Cerebellar nuclear complex (tissue), 1 donor: ENCODE measurements around the gene TCP1.
"Not testable (repeated sequence)": the region's sequence is repeated elsewhere in the genome, so short reads cannot be mapped to it uniquely, and the experiment has no call there.

Experiments
- DNase-seq, 2 experiments: peaks; one replicate each; lab custom pipeline; 2025; lab: John Stamatoyannopoulos, UW

TCP1 gene

DNA sequence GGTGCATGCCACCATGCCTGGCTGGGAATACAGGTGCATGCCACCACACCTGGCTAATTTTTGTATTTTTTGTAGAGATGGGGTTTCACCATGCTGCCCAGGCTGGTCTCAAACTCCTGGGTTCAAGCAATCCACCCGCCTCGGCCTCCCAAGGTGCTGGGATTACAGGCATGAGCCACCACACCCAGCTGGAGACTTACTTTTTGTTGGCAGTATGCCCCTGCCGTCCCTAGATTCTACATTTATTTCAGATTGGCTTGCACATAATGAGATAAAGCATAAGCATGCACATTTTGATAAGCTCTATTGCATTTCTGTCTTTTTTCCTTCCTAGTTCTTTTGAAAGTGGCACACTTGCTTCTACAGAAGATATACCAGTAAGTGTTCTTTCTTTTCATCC lies 27.4 kb upstream of the TCP1 start:
- DNase-seq = not testable (repeated sequence)

DNA sequence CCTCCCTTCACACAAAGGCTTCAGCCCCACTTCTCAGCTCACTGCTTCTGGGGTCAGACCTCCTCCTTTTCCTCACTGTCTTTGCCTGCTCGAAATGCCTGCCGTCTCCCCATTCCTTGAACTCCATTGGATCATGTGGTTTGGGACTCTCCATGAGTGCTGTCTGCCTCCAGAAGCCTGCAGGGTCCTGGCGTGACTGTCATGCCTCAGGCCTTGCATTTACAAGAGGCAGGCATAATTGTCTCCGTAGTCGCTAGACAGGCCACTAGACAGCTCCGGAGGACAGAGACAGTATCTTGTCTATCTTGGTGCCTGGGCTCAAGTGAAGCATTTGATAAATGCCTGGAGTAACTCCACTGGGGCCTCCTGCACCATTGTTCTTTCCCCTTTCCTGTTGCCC lies 26.0 kb upstream of the TCP1 start:
- DNase-seq = no peak

DNA sequence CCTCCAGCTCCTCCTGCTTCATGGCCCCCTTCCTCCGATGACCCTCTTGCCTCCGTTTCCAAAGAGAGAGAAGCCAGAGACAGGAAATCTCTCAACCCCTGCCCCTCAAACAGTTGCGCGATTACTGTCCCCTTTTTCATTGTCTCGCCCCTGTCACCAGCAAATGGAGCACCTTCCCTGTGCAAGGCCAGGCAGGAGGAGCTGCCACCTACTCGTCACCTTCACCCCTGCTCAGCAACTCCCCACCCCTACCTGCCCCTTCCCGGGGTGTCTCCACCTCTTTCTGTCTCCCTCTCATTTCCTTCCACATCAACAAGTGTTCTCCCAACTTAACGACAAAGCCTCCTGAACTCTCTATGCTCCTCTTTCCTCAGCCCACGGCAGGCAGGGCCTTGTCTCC lies 24.4 kb upstream of the TCP1 start:
- DNase-seq = no peak

DNA sequence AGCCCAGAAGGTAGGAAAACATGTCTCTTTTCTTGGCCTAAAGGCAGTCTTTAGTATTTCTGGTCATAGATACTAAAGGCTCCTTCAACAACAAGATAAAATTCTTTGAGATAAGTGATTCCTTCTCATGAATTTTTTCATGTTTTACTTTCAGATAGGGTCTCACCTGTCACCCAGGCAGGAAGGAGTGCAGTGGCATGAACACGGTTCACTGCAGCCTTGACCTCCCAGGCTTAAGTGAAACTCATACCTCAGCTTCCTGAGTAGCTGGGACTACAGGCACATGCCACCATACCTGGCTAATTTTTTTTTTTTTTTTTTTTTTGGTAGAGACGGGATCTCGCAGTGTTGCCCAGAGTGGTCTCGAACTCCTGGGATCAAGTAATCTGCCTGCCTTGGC lies 19.7 kb upstream of the TCP1 start:
- DNase-seq = no peak

DNA sequence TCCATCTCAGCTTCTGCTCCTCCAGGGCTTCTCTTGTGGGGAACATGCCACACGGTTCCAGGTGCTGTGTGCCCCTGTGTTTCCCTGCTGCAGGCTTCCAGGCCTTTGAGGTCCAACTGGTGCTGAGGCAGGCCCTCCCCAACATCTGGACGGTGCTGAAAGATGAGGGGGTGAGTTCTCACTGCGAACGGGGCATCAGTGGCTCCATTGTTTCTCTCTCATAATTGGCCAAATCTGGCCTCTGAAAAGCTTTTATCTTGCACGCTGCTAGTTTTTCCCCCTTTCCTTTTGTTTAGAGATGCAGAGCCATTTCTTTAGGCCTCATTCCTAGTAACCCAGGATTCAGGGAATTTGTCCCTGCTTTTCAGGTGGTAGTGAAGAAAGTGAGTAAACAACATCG lies 19.2 kb upstream of the TCP1 start:
- DNase-seq = no peak

DNA sequence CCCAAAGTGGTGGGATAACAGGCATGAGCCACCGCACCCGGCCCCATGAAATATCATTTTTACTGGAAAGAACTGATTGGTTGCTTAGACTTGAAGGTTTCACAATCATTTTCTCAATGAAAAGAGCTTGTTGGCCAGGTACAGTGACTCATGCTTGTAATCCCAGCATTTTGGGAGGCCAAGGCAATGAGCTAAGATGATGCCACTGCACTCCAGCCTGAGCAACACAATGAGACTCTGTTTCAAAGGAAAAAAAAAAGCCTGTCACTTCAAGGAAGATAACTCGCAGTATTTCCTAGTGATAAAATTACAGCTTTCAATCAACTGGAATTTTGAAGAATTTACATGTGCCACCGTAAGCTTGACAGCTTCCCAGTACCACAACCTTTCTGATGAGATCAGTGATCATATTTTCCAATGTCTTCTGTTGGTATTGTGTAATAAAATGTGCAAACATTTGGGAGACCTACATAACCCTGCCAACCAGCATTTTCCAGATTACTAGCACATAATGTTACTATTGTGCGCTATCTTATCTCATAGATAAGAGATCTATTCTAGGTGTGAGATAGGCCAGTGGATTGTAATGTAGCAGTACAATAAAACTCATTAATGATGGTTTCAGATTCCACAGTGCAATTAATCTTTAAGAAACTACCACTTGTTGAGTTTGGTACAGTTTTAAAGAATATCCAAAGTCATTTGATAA lies 17.9 kb upstream of the TCP1 start:
- no peak for DNase-seq

DNA sequence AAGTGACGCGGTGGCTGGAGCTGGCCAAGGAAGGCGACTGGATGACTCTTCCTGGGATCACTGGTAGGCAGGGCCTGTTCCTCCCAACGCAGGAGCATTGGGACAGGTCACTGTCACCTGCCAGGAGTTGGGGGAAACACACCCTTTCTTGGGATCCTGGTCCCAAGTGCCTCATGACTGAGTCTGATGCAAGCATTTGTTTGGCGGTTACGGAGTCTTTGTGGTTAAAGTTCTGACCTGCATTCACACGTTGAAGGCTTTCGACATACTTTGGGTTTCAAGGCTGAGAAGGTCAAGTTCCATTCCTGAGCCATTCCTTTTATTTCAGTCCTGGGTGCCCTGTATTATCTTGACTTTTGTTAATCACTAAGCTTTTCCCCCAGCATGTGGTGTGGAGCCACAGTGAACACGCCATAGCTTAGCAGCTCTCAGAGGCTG lies 16.6 kb upstream of the TCP1 start:
- DNase-seq = no peak

DNA sequence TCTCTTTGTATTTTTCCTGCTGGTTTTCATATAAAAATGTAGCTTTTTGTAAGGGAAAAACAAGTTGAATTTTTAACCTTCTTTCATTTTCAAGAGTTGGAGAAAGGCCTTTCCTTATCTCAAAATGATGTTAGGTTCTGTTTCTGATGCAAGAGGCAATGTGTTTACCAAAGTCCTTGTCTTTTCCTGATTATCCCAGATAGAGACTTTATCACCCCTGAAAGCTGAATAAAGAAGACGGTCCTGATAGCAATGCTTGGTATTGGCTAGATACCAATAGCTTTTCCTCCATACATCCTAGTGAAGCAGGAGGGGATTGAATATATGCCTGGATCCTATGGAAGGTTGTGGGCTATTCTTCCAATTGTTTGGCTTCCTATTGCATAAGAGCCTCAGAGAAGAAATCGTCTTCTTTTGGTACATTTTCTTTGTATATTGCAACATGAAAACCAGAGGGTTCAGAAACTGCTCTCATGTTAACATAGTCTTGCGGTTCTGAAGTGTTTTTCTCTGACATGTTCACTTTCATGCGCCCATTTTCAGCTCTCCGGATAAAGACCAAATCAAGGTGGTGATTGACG lies 16.1 kb upstream of the TCP1 start:
- DNase-seq = no peak

DNA sequence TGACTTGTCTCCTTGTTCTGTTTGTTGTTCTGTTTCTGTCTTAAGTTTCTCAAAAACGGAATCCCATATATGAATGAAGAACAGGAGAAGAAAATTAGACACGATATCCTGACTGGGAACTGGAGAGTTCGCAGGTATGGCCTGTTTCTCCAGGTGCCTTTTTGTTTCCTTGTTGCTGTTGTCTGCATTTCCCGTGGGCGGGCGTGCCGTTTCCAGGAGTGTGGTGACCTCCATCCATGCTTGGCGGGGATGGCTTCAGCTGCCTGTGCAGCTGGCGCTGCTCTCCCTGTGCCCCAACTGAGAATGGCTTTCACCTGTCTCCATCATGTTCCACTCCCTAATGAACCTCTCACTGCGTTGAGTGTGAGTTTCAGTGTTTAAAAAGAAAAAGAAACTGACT lies 15.1 kb upstream of the TCP1 start:
- no peak for DNase-seq

DNA sequence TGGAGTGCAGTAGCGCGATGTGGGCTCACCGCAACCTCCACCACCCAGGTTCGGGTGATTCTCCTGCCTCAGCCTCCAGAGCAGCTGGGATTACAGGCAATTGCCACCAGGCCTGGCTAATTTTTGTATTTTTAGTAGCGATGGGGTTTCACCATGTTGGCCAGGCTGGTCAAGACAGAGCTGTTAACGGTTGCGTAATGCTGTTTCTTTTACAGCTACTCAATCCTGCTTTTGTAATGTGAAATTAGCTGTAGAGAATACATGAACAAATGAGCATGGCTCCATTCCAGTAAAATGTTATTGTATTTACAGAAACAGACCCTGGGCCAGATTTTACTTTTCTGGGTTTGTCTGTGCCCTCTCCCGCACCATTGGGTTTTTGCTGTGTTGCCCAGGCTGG lies 12.5 kb upstream of the TCP1 start:
- no peak for DNase-seq

DNA sequence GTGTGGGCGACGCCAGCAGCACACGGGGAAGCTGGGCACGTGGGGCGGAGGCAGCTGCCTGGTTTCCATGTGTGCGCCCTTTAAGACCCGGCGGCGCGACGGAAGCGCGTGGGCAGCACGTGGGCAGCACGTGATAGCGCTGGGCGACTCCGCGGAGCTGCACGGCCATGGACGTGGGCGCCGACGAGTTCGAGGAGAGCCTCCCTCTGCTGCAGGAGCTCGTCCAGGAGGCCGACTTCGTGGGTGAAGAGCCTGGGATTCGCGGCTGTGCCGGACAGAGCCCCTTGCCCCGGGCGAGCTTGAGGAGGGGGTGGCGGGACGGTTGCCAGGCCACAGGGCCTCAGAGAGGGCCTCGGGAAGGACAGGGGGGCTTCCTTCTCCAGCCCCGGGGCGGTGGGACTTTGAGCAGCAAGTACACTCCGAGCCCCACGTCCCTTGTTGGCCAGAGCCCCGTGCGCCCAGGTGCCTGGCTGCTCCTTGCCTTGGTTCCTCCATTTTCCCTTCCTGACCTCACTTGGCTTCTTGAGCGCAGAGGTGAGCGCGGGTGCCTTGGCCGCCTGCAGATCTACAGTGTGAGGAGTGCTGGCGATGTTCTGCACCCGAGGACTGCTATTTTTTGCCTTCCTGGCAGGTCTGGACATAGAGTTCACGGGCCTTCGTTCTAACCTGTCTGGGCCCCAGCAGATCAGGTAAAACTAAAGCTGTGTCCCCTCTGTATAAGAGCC lies 10.9 kb upstream of the TCP1 start, which contains the start of gene PNLDC1:
PNLDC1 (plus strand) TSS at position 136 of the 725 bp plus-strand sequence; CDS start at position 168, 32 bp downstream.
- DNase-seq = no peak

DNA sequence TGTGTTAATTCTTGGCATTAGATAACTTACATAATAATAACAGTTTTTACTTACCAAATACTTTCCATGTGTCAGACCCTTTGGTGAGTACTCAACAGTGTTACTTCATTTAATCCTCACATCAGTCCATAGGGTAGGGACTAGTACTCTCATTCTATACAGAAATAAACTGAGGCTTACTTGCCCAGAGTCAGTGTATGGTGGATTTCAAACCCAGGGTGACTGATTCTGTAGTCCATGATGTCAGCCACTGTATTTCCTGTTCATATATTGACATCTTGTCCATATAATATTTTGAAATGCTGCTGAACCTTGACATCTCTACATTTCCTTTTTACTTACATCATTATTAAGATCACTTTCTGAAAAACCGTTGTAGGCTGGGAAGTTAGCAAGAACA lies 8.2 kb upstream of the TCP1 start:
- no peak for DNase-seq

DNA sequence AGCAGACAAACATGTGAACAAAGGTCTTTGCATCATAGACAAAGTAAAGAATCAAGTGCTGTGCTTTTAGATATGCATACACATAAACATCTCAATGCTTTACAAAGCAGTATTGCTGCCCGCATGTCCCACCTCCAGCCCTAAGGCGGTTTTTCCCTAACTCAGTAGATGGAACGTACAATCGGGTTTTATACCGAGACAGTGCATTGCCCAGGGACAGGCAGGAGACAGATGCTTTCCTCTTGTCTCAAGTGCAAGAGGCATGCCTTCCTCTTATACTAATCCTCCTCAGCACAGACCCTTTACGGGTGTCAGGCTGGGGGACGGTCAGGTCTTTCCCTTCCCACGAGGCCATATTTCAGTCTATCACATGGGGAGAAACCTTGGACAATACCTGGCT lies 5.6 kb upstream of the TCP1 start:
- not testable (repeated sequence) for DNase-seq

DNA sequence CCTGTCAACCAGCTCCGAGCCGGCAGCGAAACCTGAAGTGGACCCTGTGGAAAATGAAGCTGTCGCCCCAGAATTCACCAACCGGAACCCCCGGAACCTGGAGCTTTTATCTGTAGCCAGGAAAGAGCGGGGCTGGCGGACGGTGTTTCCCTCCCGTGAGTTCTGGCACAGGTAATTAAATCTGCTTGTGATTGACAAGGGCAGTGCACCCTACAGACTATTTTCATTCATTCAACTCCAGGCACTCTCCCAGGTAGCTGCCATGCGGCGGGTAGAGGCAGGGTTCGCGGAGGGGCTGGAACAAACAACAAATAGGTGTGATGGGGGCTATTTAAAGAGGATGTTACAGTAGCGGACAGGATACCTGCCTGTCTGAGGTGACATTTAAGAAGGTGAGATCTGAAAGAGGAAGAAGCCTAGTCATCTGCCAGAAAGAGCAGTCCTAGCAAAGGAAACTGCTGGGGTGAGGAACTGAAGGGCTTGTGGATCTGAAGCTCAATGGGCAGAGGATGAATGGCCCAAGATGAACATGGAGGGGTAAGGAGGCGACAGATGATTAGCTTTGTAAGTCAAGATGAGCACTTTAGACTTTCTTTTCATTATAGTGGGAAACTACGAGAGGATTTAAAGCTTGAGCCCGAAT lies 1.7 kb upstream of the TCP1 start:
- DNase-seq = no peak

DNA sequence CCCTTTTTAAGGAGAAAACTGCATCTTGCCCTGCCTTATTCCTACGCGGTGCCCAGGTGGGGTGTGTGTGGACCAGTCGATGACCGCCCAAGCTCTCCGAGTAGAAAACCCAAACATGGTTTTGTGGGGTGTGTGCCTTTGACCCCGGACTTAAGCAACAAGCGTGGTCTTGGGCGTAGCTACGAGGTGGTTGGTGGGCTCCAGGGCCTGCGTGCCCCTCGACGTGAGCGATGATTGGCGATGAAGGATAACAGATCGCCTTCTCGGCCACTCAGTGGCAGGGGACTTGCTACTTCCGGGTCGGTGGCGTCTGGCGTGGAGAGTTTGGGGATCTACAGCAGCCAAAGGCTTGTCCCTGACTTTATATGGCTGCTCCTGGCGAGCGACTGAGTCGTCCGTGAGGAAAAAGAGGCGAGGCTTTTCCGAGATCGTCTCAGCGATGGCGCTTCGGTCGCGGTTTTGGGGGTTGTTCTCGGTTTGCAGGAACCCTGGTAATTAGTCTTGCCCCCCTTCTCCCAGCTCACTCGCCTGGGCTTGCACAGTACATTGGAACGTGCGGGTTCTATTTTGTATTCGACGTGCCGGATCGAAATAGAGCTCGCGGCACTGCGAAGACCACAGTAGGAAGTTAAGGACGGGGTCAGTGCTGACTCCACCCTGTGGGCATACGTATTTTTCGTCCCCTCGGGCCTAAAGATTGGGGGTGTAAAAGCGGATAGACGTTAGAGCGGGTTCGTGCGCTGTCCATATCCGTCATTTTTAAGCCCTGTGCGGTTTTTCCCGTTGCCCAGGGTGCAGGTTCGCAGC lies 950 bp upstream of the TCP1 start, which contains the start of gene MRPL18:
MRPL18 (plus strand) TSS at position 319 of the 807 bp plus-strand sequence; CDS start at position 440, 121 bp downstream.
- DNase-seq = peak; percentile 78 to 94

DNA sequence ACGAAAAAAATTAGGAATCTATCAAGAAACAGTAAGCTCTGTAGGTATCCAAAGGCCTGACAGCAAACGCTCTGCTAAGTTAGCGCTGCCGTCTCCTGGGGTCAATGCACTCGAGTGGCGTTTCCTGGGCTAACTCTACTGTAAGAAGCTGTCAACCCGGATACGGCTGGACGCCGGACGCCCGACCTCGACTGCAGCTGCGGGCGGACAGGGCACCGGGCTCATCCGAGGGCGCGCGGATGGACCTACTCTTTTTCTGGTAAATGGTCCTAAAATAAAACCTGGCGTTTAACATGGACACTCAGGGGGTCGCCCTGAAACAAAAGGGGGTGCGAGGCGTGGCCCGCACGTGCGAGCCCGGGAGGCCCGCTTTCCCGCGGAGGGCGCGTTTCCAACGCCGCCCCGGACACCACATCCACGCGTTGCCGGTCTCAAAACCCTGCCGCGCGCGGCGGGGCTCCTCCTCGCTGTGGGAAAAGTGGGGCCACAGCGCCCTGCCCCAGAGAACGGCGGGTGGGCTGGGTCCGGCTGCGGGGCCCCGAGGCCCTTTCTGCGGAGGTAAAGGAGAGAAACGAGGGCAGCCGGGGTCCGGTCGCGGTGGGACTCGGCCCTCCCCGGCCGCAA lies 537 bp downstream of the TCP1 start:
- DNase-seq = no peak

DNA sequence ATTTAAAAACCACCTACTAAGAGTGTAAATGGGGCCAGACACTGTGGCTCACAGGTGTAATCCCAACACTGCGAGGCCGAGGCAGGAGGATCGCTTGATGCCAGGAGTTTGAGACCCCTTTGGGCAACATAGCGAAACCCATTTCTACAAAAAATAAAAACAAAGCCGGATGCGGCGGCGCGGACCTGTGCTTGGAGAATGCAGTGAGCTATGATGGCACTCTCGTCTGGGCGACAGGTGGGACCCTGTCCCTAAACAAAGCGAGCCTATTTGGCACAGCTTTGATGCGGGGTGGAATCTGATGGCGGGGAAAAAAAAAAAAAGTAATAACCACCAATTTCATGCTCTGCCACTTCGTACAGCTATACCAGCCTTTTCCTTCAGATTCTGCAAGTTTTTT lies 1.1 kb downstream of the TCP1 start:
- DNase-seq = no peak

DNA sequence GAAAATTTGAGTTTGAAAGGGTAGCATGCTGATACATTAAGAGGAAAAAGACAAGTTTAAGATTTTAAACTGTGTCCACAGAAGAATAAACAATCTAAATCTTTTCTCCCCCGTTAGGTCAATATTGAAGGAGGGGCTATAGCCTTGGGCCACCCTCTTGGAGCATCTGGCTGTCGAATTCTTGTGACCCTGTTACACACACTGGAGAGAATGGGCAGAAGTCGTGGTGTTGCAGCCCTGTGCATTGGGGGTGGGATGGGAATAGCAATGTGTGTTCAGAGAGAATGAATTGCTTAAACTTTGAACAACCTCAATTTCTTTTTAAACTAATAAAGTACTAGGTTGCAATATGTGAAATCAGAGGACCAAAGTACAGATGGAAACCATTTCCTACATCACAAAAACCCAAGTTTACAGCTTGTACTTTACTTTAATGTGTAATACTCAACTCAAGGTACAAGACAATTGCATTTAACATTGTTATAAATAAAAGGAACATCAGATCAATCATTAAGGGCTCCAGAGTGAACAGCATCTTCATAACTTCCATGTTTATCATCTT lies 10.8 kb downstream of the TCP1 start:
- DNase-seq = no peak

DNA sequence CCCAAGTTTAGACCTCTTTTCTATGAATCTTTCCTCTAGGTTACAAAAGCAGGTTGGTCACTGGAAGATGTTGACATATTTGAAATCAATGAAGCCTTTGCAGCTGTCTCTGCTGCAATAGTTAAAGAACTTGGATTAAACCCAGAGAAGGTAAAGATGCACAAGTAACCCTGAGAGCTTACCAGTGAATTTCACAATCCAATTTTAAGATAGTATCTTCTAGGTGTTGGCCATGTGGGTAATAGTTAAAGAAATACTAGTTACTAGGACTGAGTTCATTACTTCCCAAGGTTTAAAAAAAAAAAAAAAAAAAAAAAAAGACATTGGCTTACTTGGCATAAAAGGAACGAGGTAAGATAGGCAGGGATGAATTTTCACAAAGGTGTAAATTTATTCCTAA lies 11.3 kb downstream of the TCP1 start:
- no peak for DNase-seq

DNA sequence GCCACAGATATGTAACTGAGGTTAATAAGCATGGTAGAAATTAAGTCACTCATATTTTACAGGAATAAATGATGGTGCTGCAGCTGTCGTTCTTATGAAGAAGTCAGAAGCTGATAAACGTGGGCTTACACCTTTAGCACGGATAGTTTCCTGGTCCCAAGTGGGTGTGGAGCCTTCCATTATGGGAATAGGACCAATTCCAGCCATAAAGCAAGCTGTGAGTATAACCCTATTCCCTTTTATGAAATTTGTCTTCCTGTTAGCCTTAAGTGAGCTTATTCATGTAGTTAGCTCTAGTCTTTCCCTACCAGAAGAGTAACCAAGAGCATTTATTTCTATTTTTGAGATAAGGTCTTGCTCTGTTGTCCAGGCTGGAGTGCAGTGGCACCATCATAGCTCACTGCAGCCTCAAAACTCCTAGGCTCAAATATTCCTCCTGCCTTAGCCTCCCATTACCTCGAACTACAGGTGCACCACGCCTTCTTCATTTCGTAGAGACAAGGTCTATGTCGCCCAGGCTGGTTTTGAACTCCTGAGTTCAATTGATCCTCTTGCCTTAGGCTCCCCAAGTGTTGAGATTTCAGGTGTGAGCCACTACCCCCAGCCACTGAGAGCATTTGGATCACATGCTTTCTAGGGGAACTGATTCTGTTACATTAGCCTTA lies 12.0 kb downstream of the TCP1 start:
- DNase-seq = no peak
